HG03469 (cell line): ENCODE results near the gene SHD.
"Not testable (repeated sequence)": the region's sequence is repeated elsewhere in the genome, so short reads cannot be mapped to it uniquely, and the experiment has no call there.

Experiments used
- ATAC-seq: cut with Tn5 transposase; IDR thresholded peaks from one replicate; pipeline ENCODE4 v1.9.1; 2021; ENCODE audit warnings: mild to moderate bottlenecking, moderate library complexity, moderate number of reproducible peaks; ENCODE audit not compliant: unreplicated experiment

Gene SHD, protein sequence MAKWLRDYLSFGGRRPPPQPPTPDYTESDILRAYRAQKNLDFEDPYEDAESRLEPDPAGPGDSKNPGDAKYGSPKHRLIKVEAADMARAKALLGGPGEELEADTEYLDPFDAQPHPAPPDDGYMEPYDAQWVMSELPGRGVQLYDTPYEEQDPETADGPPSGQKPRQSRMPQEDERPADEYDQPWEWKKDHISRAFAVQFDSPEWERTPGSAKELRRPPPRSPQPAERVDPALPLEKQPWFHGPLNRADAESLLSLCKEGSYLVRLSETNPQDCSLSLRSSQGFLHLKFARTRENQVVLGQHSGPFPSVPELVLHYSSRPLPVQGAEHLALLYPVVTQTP

DNA sequence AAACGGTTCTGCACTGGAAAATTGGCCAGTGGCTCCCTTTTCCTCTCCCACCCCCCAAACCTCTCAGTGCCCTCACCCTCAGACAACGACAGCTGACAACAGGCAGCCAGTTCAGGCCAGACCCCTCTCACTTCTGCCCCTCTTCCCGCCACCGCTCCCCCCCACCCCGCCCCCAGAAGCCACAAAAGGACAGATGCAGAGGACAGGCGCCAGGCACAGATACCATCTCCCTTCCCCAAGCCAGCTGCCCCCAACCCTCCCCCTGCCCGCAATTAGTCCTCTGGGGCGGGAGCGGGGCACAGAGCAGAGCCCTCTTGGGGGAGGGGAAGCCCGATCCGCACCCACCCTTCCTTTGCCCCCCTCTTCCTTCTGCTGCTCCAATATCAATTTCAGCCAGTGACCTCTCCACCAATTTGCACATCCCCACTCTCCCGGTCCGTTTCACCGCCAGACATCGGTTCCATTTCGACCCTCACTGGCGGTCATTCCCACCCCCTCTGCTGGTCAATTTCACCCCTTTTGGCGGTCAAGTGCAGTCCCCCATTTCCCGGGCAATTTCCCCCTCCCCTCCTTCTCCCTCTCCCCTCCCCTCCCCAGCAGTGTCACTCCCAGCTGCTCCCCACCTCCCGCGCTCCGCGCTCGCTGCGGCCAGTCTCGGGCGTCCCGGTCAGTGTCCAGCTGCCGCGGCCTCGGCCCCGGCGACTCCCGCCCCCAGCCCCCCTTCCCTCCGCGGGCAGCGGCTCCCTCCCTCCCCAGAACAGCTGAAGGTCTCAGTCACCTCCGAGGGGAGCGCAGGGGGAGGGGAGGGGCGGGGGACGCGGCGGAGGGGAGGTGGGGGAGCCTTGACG lies at the start of gene SHD:
Gene SHD, plus strand, starts transcription at position 848 of the 848 bp plus-strand sequence. CDS start 798 bp downstream, outside the sequence.
- no peak for ATAC-seq

DNA sequence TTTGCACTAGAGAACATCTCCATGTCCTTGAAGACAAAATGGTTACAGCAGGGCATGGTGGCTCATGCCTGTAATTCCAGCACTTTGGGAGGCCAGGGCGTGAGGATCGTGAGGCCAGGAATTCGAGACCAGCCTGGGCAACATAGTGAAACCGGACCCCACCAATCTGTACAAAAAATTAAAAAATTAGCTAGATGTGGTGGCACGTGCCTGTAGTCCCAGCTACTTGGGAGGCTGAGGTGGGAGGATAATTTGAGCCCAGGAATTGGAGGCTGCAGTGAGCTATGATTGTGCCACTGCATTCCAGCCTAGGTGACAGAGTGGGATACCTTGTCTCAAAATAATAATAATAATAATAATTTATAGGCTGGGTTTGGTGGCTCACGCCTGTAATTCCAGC lies 48.8 kb upstream of the SHD start:
- ATAC-seq, result not testable (repeated sequence)

DNA sequence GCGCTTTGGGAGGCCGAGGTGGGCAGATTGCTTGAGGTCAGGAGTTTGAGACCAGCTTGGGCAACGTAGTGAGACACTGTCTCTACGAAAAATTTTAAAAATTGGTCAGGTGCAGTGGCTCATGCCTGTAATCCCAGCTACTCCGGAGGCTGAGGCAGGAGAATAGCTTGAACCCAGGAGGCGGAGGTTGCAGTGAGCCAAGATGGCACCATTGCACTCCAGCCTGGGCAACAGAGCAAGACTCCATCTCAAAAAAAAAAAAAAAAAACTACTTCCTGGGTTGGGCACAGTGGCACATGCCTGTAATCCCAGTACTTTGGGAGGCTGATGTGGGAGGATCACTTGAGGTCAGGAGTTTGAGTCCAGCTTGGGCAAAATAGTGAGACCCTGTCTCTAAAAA lies 47.5 kb upstream of the SHD start:
- not testable (repeated sequence) for ATAC-seq

GRCh38 chr19:4232139-4232538 lies 46.9 kb upstream of the SHD start:
- not testable (repeated sequence) for ATAC-seq

DNA sequence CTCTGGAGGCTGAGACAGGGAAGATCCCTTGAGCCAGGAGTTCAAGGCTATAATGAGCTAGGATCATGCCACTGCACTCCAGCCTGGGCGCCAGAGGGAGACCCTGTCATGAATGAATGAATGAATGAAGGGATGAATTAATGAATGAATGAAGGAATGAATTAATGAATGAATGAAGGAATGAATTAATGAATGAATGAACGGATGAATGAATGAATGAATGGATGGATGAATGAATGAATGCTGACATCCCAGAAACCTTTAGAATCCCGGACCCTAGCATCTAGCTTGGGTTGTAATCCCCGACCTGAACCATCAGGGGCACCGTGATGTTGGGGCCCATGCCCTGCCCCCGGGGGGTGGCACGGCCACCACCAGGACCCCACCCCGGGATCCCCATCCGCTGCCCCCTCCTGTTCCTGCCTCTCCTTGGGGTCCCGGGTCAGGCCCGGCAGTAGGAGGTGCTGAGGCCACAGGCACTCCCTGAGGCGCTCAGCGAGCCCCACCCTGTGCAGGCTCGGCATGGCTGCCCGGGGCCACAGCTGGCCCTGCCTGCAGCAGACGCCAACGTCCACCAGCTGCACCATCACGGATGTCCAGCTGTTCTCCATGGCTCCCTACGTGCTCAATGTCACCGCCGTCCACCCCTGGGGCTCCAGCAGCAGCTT lies 46.3 kb upstream of the SHD start:
- no peak for ATAC-seq

DNA sequence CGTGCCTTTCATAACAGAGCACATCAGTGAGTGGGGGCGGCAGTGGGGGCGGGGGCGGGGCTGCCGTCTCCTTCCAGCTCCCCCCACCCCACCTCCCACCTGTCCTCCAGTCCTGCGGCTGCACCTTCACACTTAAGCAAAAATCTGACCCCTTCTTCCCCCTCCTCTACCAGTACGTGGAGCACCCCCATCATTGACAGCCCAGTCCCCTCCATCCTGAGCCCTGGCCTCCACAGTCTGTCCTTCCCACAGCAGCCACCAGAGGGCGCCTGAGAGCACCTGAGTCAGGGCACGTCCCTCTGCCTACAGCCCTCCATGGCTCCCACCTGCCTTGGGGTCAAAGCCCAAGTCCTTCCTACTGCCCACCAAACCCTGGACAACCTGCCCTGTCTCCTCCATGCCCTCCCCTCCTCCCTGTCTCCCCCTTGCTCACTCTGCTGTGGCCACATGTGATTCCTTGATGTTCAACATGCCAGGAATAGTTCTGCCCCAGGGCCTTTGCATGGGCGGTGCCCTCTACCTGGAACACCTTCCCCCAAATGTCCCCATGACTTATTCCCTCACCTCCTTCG lies 45.7 kb upstream of the SHD start:
- ATAC-seq, result no peak

- ATAC-seq, result no peak
Measured at GRCh38 chr19:4234142-4234861, 44.8 kb upstream of the SHD start.

GRCh38 chr19:4234862-4235201 lies 44.2 kb upstream of the SHD start:
- ATAC-seq, result no peak

- ATAC-seq, result not testable (repeated sequence)
Measured at GRCh38 chr19:4237510-4237909, 41.6 kb upstream of the SHD start.

DNA sequence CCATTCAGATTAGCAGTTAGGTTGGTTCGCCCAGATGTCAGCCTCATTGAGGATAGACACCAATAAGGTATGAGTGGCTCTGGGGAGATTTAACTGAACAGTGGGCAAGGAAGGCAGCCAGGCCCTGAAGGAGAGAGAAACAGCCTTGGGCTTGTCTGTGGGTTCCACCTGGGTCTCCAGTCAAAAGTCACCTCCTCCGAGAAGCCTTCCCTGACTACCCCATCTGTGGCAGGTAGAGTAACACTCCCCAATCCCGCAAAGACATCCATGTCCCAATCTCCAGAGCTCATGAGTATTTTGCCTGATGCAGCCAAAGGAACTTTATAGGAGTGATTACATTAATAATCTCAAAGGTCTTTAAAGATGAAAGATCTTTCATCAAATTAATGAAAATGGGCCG lies 40.2 kb upstream of the SHD start:
- no peak for ATAC-seq

DNA sequence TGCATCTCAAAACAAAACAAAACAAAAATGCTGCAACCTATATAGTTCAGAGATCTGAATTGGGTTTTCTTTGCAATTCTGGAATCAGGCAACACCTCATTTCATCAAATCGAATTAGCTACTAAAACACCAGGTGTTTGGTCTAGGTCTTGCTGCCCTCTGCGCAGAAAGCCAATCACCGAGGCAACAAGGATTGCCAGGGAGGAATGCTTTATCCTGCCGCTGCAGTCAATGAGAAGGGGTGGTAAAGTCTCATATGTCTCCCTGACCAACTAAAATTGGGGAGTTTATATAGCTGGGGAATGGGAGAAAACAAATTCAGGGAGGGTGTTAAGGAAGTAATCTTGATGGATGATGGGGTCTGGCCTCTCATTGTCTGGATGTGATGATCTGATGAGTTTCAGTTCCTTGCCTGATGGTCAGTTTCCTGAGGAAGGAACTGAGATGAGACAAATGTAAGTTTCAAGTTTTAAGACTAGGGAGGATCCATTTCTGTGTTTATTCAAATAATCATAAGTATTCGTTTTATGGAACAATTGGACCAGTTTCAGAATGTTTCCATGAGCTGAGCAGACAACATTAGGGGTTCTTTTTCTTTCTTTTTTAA lies 37.1 kb upstream of the SHD start:
- no peak for ATAC-seq

DNA sequence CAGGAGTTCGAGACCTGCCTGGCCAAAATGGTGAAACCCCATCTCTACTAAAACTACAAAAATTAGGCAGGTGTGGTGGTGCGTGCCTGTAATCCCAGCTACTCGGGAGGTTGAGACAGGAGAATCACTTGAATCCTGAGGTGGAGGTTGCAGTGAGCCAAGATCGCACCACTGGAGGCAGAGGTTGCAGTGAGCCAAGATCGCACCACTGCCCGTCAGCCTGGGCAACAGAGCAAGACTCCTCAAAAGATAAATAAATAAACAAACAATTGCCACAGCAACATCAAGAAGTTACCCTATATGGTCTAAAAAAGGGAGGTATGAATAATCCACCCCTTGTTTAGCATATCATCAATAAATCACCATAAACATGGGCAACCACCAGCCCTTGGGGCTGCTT lies 33.1 kb upstream of the SHD start:
- ATAC-seq, result not testable (repeated sequence)

- ATAC-seq, result peak; percentile 47
Measured at GRCh38 chr19:4246767-4247593, 32.1 kb upstream of the SHD start, which contains the start of gene YJU2. Gene YJU2, plus strand, starts transcription at chr19:4247080. Its CDS starts 67 bp downstream, at chr19:4247147.

DNA sequence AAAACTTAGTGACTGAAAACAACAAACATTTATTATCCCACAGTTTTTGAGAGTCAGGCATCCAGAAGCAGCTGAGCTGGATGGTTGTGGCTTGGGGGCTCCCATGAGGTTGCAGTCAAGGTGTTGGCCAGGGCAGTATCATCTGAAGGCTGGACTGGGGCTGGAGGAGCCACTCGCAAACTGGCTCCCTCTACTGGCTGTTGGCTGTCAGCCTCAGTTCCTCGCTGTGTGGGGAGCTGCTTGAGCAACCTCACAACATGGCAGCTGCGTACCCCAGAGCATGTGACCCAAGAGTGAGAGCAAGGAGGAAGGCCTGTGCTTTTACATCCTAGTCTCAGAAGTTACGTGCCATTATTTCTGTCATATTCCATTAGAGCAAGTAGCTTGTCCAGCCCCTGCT lies 22.5 kb upstream of the SHD start:
- no peak for ATAC-seq

GRCh38 chr19:4257025-4257424 lies 22.0 kb upstream of the SHD start:
- ATAC-seq, result no peak

DNA sequence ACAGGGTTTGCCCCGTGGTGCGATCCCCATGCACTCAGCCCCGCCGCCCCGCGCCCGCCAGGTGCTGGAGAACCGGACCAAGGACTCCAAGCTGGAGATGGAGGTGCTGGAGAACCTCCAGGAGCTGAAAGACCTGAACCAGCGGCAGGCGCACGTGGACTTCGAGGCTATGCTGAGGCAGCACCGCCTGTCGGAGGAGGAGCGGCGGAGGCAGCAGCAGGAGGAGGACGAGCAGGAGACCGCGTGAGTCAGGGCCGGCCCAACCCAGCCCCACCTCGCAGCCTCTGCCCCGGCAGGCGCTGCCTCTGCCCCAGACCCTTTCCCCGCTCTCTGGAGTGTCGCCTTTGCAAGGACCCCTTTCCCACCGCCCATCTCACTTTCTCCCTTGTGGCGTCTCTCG lies 20.9 kb upstream of the SHD start:
- no peak for ATAC-seq

DNA sequence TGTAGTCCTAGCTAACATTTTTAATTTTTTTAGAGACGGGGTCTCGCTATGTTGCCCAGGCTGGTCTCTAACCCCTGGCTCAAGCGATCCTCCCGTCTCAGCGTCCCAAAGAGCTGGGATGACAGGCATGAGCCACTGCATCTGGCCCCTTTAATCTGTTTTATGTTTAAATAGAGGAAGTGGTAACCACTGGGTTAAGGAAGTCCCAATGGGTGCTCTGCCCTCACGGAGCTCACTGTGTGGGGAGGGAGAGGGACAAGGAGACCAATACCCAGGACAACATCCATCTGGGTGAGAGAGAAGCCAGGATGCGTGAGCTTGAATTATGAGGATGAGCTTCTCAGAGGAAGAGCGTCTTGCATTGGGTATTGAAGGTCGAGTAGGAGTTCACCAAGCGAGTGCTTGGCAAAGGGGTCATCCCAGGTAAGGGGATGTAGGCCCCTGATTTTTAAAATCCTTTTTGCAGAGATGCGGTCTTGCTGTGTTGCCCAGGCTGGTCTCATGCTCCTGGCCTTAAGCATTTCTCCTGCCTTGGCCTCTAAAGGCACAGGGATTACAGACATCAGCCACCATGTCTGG lies 18.4 kb upstream of the SHD start:
- ATAC-seq, result no peak

DNA sequence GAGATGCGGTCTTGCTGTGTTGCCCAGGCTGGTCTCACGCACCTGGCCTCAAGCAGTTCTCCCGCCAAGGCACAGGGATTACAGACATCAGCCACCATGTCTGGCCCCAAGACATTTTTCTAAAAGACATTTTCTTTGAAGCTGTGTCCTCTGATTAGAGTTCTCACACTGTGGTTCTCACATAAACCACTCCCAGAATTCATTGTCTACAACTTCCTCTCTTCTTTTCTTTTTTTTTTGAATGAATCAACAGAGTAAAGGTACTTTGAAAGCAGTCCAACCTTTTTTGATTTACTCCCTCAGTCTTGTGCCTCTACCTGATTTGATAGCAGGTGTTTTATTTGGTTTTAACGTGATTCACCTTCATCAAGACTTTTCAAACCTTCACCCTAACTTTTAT lies 14.3 kb upstream of the SHD start:
- ATAC-seq, result no peak
